Measurements from ENCODE around the gene AHNAK2.

The AHNAK2 gene

GRCh38 chr14:105011312-105011990 is 33.3 kb upstream of the AHNAK2 start:
- no peak for DNase-seq

GRCh38 chr14:105010891-105011291 is 32.7 kb upstream of the AHNAK2 start:
- DNase-seq: no peak

- no peak for DNase-seq
Observed at GRCh38 chr14:105010106-105010505, 31.9 kb upstream of the AHNAK2 start.

GRCh38 chr14:105007593-105008264 is 29.6 kb upstream of the AHNAK2 start:
- DNase-seq: no peak

GRCh38 chr14:105006831-105007592 is 28.8 kb upstream of the AHNAK2 start:
- DNase-seq: peak; percentile 24

GRCh38 chr14:105005929-105006830 is 28.0 kb upstream of the AHNAK2 start:
- no peak for DNase-seq

GRCh38 chr14:105005329-105005928 is 27.3 kb upstream of the AHNAK2 start:
- DNase-seq: no peak

GRCh38 chr14:104999361-104999760 is 21.2 kb upstream of the AHNAK2 start:
- DNase-seq: no peak

GRCh38 chr14:104998801-104999200 is 20.6 kb upstream of the AHNAK2 start:
- DNase-seq: no peak

GRCh38 chr14:104996483-104996882 is 18.3 kb upstream of the AHNAK2 start:
- DNase-seq: no peak

- DNase-seq: no peak
Observed at GRCh38 chr14:104996032-104996431, 17.9 kb upstream of the AHNAK2 start.

- DNase-seq: no peak
Observed at GRCh38 chr14:104994978-104995377, 16.8 kb upstream of the AHNAK2 start.

GRCh38 chr14:104993808-104994591 is 15.8 kb upstream of the AHNAK2 start:
- DNase-seq: no peak

- no peak for DNase-seq
Observed at GRCh38 chr14:104993306-104993705, 15.1 kb upstream of the AHNAK2 start.

GRCh38 chr14:104992501-104992900 is 14.3 kb upstream of the AHNAK2 start:
- DNase-seq: no peak

- DNase-seq: no peak
Observed at GRCh38 chr14:104991896-104992230, 13.7 kb upstream of the AHNAK2 start.

GRCh38 chr14:104989951-104990303 is 11.8 kb upstream of the AHNAK2 start:
- no peak for DNase-seq

GRCh38 chr14:104989236-104989950 is 11.2 kb upstream of the AHNAK2 start:
- DNase-seq: no peak

GRCh38 chr14:104986487-104987164 is 8.5 kb upstream of the AHNAK2 start:
- no peak for DNase-seq

- peak; percentile 77 for DNase-seq
Observed at GRCh38 chr14:104985675-104986486, 7.7 kb upstream of the AHNAK2 start, which contains the start of gene CLBA1. Gene CLBA1, plus strand, starts transcription at chr14:104985788. Its CDS starts 644 bp downstream, at chr14:104986432.

Data from NCI-H2227 treated with DMSO at 0.1 percent for 48 hours (cell line).